NOMO-1 treated with dmso at 0.1 percent for 144 hours (cell line): ENCODE results near the gene RHOV.
A peak's percentile ranks its signal among the peaks of the same experiment; 100 is the strongest.

ENCODE experiments used
- DNase-seq: peaks from one replicate; lab custom pipeline; 2025; ENCODE audit not compliant: unreplicated experiment; lab: John Stamatoyannopoulos, UW

The RHOV gene

GRCh38 chr15:40846841-40847222 is 27.2 kb downstream of the RHOV start:
- no peak for DNase-seq

GRCh38 chr15:40845511-40846284 is 28.3 kb downstream of the RHOV start:
- no peak for DNase-seq

- DNase-seq, result peak; percentile 29
Measured at GRCh38 chr15:40845036-40845435, 29.0 kb downstream of the RHOV start.

GRCh38 chr15:40844696-40845030 is 29.4 kb downstream of the RHOV start:
- peak; percentile 46 for DNase-seq

- DNase-seq, result peak; percentile 22
Measured at GRCh38 chr15:40843885-40844695, 29.9 kb downstream of the RHOV start, which contains the start of gene SPINT1. Gene SPINT1 (plus strand): TSS chr15:40844048. CDS start chr15:40844555, 507 bp downstream.

GRCh38 chr15:40843261-40843884 is 30.7 kb downstream of the RHOV start:
- DNase-seq, result no peak

GRCh38 chr15:40841741-40842140 is 32.3 kb downstream of the RHOV start:
- DNase-seq, result no peak

GRCh38 chr15:40838756-40839155 is 35.3 kb downstream of the RHOV start:
- DNase-seq, result no peak

GRCh38 chr15:40836020-40836419 is 38.0 kb downstream of the RHOV start:
- no peak for DNase-seq

GRCh38 chr15:40832903-40833302 is 41.1 kb downstream of the RHOV start:
- DNase-seq, result no peak

GRCh38 chr15:40831861-40832260 is 42.2 kb downstream of the RHOV start:
- DNase-seq, result no peak

- DNase-seq, result no peak
Measured at GRCh38 chr15:40830884-40831283, 43.1 kb downstream of the RHOV start.

- no peak for DNase-seq
Measured at GRCh38 chr15:40829115-40829514, 44.9 kb downstream of the RHOV start.

GRCh38 chr15:40828447-40829036 is 45.5 kb downstream of the RHOV start, which contains the start of gene PPP1R14D:
Gene PPP1R14D (minus strand): TSS chr15:40828708. CDS start chr15:40828641, 67 bp downstream.
- no peak for DNase-seq

- no peak for DNase-seq
Measured at GRCh38 chr15:40826423-40827075, 47.5 kb downstream of the RHOV start.

GRCh38 chr15:40825661-40826422 is 48.2 kb downstream of the RHOV start:
- no peak for DNase-seq

- DNase-seq, result no peak
Measured at GRCh38 chr15:40823572-40824343, 50.3 kb downstream of the RHOV start.
